Measurements from ENCODE around the gene FGD2. TPM values are rescaled to one million over a fixed set of nuclear protein-coding genes. Genes with fewer than 3 reads are reported as not detected.

Gene FGD2
- total RNA-seq, 1 experiment from 2014 or later, result 0.10 TPM

- DNase-seq (ENCODE audit: low read depth, low spot score) (no peak), ATAC-seq (no peak)
- intact Hi-C loops (cut with micrococcal nuclease), result no loop called here
- no peaks in the 10 kb centered on the region for H3K9me3 ChIP-seq (ENCODE audit: control insufficient read depth in 1 of 2, insufficient read depth in 1 of 2, low read depth in 1 of 2, low read length in 2 of 2)
- ChIA-PET CTCF (interaction anchor here (1.3 kb wide), 1 partner anchor 10 kb away, joined by 3 read pairs; no protein-coding TSS in a partner anchor), RAD21 (ENCODE audit: low non-redundant PET in 1 of 2, low total read pairs in 2 of 2, uncharacterized antibody in 2 of 2, unreplicated experiment in 2 of 2) (interaction anchor here in 1 of 2 experiments (1.5 kb wide), 1 partner anchor 125 kb away, joined by 3 read pairs; no protein-coding TSS in a partner anchor), POLR2A (interaction anchor here (0.7 kb wide), 1 partner anchor 168 kb away, joined by 4 read pairs; no protein-coding TSS in a partner anchor)
- TF ChIP-seq YY1 (IDR thresholded peaks at IDR 0.05; ENCODE audit: extremely low read depth, insufficient replicate concordance, low read depth, low read length) (no peak), ATF3 (IDR thresholded peaks at IDR 0.05) (no peak), POLR2A (IDR thresholded peaks at IDR 0.05; ENCODE audit: borderline replicate concordance, extremely low read depth, insufficient read depth, insufficient read length) (no peak), SRF (IDR thresholded peaks at IDR 0.05; ENCODE audit: low read depth) (no peak), ZFX (IDR thresholded peaks at IDR 0.05) (no peak), EZH2 (IDR thresholded peaks at IDR 0.05) (no peak), CBX3 (IDR thresholded peaks at IDR 0.05; ENCODE audit: low read depth) (no peak), RAD21 (IDR thresholded peaks at IDR 0.05; ENCODE audit: low read depth) (no peak), TCF7L2 (IDR thresholded peaks at IDR 0.05; ENCODE audit: borderline replicate concordance, extremely low read depth, insufficient read depth, insufficient read length) (no peak)
- TF ChIP-seq, protein P1, sequence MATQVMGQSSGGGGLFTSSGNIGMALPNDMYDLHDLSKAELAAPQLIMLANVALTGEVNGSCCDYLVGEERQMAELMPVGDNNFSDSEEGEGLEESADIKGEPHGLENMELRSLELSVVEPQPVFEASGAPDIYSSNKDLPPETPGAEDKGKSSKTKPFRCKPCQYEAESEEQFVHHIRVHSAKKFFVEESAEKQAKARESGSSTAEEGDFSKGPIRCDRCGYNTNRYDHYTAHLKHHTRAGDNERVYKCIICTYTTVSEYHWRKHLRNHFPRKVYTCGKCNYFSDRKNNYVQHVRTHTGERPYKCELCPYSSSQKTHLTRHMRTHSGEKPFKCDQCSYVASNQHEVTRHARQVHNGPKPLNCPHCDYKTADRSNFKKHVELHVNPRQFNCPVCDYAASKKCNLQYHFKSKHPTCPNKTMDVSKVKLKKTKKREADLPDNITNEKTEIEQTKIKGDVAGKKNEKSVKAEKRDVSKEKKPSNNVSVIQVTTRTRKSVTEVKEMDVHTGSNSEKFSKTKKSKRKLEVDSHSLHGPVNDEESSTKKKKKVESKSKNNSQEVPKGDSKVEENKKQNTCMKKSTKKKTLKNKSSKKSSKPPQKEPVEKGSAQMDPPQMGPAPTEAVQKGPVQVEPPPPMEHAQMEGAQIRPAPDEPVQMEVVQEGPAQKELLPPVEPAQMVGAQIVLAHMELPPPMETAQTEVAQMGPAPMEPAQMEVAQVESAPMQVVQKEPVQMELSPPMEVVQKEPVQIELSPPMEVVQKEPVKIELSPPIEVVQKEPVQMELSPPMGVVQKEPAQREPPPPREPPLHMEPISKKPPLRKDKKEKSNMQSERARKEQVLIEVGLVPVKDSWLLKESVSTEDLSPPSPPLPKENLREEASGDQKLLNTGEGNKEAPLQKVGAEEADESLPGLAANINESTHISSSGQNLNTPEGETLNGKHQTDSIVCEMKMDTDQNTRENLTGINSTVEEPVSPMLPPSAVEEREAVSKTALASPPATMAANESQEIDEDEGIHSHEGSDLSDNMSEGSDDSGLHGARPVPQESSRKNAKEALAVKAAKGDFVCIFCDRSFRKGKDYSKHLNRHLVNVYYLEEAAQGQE (IDR thresholded peaks at IDR 0.05; ENCODE audit: low read depth), result no peak
- no peak overlapping the region for H3K4me3 ChIP-seq (replicated peaks in 1 of 2; ENCODE audit: low read depth in 1 of 2, low read length in 2 of 2)
- no peaks in the 10 kb centered on the region for H3K9me2 ChIP-seq (ENCODE audit: insufficient read depth)
- no peaks in the 10 kb centered on the region for H4K20me1 ChIP-seq (ENCODE audit: insufficient read depth)
- BruUV-seq (replicated peaks), result no TSS peak
- H2AFZ ChIP-seq (ENCODE audit: low read depth, low read length, poor library complexity, severe bottlenecking), result no peak overlapping the region
- peaks cover 0 to 23% of the 10 kb centered on the region in 2 experiments; a peak in 2 of 4 replicates for H3K4me1 ChIP-seq (ENCODE audit: control insufficient read depth in 1 of 2, insufficient read depth in 2 of 2, low read length in 2 of 2)
- no peak overlapping the region for H3K4me2 ChIP-seq (ENCODE audit: low read length)
- no peaks in the 10 kb centered on the region for H3K79me2 ChIP-seq (ENCODE audit: insufficient read depth, low read length)
- H3K27me3 ChIP-seq (ENCODE audit: insufficient read depth, low read length), result no peaks in the 10 kb centered on the region
- H3K9ac ChIP-seq (ENCODE audit: low read length), result no peak overlapping the region
- H3K27ac ChIP-seq (ENCODE audit: low read depth, low read length), result no peak overlapping the region
- H3K36me3 ChIP-seq (ENCODE audit: control insufficient read depth in 1 of 2, insufficient read depth in 2 of 2, low read length in 2 of 2), result no peaks in the 10 kb centered on the region
Observed at GRCh38 chr6:37047346-37047688, 41.9 kb downstream of the FGD2 start.
